SK-N-DZ (cell line): ENCODE measurements around the gene USP14.

Source experiments
- DNase-seq: peaks from one replicate; pipeline ENCODE4 v3.0.0-alpha.2; 2015; ENCODE audit warnings: low spot score
- small RNA-seq, 2 experiments: library from RNA; depleted of rRNA; stranded (forward); fragments of <200 nt; gene quantifications; one replicate each; pipeline ENCODE3, GENCODE V24; 2014

Gene USP14

DNA sequence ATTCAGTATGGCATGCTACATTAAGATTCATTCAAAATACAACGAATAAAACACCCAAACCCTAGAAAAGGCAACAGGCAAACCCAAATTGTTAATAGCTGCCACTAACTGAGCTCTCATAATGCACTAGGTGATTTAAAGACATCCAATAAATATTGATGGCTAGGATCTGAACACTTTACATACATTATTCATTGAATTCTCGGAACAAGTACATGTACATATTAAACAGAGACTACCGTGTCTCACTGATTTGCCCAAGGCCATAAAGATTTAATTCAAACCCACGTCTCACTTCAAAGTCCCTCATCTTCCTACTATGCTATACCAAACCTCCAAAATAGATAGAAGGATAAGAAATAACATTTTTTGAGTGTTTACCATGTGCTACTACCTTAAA, 67.4 kb downstream of the USP14 start:
- no peak for DNase-seq

DNA sequence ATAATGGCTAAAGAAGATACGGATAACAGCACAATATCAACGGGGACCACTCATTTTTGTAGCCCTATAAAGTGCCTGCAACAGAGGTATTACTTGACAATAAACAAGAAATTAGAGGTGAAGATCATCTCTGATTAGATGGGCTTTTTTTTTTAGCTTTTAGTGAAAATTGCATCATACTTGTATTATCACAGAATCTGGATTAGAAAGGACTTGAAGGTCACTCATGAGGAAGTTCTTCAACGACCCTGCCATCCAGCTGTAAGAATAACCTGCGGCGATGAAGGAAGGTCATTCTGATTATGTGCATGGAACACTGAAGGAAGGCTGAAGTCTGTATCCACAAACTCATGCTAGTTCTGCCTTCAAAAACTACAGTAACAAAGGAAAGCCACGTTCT, 69.0 kb downstream of the USP14 start:
- no peak for DNase-seq

DNA sequence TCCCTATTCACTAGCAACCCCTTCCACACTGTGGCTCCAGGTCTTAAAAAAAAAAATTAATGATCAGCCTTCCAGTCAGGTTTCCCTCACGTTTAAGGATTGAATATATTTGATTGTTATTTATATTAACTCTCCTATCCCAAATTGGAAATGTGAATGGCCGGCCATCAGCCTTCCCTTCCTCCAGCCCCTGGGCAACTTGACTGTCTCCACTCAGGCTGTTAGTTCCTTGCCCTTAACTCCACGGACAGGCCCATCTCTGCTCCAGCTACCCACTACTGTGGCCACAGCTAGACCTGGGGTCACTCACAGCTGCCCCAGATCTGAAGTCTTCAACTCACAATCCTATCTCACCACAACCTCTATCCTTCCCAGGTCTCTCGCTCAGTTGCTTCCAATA, 69.5 kb downstream of the USP14 start:
- no peak for DNase-seq

DNA sequence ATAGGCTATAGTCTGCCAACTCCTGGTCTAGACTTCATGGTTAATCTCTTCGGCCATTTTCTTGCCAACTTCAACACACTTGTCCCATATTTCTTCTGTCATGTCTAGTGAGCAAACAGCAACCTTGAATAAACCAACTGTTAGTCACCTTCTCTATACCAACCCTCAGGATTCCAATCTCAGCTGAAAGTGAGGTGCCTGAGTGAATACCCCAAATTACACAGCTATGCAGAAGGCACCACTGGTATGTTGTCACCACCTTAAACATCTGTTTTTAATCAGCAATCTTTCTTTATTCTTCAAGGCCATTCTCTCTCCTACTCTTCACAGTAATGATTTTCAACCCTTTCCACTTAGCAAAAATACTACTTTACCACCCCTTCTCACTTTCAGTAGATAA, 70.2 kb downstream of the USP14 start:
- DNase-seq = no peak

DNA sequence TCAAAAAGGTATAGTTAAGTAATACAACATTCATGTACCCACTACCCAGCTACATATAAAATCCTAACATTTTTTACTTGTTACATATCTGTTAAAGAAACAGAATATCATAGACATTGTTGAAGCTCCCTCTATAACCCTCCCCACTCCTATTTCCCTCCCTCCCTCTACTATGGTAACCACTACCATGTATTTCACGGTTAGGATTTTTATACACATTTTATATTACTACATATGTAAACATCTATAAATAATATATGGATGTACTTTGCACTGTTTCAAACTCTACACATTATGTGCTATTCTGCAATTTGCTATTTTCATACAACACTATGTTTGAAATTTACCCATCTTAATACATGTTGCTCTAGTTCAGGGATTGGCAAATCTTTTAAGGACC, 73.2 kb downstream of the USP14 start:
- no peak for DNase-seq

DNA sequence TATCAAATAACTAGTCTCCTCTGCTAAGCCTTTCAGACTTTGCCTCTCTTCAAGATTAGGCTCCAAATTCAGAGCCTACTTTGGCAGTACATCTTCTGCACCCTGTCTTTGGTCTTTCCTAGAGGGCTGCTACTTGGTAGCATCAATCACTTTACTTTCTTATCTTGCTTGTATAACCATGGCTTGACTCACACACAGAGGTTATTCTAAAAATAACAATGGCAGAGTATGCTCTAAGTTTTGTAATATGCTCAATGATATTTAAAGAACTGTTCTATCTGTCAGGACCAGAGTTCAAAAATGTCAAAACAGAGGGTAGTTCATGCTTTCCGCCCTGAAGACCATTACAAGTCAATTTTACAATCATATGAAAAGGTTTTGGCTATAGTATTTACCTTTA, 81.8 kb downstream of the USP14 start:
- DNase-seq = no peak

DNA sequence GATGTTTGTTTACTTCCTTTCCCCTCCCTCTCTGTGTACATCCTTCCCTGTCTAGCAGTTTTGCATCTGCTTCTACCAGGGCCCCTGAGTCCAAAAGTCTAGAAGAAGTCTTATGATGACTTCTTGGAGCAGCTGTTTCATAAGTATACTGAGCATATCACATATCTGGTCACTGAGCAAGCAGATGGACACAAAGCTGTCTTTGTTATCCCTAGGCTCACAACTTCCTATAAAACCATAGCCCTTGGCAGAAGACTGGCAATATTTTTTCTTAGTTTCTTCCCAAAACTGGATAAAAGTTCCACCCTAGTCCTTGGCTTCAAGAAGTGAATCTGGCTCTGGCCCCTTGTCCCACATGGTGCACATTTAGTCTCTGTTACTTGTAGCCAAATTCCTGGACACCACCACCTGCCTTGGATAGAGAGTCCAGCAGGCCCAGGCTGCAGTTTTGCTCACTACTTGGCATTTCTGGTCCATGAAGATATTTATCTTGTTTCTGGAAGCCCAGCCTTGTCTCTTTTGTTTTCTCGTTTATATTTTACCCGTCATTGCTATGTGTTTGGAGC, 87.0 kb downstream of the USP14 start:
- no peak for DNase-seq

DNA sequence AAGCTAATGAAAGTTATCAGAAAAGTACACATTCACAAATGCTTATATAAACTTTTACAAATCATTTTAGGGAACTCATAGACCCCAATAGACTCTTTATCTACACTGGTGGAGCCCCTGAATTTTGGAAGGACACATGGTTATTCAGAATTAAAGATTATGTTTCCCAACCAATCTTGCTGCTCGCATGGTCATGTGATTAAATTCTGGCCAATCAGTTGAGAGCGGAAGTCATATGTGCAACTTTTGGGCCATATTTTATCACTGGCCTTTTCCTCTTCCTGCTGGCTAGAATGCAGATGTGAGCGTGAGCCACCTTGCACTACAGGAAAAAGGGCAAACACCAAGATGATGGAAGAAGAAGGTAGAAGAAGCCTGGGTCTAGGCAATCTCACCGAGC, 89.7 kb downstream of the USP14 start:
- DNase-seq = no peak

DNA sequence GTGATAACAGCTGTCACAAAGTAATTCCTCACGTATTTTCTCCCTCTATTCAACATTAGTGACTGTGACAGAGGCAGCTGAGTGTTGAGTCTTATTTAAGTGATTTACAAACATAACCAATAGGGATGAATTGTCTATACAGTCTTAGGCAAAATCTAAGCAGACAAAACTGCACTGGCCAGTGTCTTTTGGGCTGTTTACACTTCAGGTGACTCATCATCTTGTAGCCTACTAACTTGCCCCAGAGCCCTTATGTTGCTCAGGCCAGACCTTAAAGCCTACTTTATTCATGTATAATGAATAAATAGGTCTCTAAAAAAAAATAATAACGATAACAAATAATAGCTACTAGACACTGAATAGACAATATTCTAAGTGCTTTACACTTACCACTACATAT, 92.3 kb downstream of the USP14 start:
- no peak for DNase-seq

DNA sequence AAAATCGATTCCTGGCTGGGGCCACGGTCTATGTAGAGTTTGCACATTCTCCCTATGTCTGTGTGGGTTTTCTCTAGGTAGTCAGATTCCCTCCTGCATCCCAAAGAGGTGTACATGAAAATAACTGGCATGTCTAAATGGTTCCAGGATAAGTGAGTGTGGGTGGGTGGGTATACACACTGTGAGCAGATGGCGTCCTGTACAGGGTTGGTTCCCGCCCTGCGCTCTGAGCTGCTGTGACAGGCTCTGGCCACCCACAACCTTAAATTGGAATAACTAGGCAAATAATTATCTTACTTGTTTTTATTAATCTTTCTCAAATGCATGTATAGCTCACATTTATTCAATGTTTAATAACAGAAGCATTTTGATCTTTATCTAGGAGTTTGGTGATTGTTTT, 93.2 kb downstream of the USP14 start:
- no peak for DNase-seq

DNA sequence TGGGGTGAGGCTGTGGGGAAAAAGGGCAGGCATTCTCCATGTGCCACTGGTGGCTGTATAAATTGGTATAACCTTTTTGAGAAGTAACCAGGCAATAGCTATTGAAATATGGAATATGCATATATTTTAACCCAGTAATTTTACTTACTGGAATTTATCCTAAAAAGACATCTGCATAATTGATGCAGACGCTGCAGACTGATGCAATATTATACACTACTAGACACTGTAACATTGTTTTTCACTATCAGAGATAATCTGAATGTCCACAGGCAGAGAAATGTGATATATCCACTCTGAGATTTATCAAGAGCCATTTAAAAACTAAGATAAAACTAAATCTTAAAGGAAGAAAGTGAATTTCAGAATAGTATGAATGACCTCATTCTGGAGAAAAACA, 94.8 kb downstream of the USP14 start:
- no peak for DNase-seq

DNA sequence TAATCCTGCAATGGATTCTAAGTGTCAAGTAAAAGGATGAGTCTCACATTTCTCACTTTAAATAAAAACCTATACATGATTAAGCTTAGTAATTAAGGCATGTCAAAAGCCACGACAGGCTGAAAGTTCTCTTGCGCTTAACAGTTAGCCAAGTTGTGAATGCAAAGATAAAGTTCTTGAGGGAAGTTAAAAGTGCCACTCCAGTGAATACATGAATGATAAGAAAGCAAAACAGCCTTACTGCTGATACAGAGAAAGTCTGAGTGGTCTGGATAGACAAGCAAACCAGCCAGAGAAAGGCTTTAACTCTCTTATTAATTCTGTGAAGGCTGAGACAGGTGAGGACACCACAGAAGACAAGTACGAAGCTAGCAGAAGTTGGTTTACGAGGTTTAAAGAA, 96.8 kb downstream of the USP14 start:
- no peak for DNase-seq

DNA sequence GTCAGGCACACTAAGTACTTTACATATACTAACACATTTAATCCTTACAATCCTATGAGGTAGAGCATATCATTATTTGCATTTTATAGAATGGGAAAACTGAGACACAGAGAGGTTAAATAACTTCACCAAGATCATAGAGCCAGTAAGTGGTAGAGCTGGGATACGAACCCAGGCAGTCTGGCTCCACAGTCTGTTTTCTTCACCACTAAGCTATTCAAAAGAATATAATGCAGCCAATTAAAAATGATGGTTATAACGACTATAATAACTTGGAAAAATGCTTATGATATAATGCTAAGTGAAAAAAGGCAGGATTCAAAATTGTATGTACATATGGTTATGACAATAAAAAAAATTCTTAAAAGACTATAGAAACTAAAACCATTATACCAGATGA, 102.2 kb downstream of the USP14 start:
- DNase-seq = no peak

DNA sequence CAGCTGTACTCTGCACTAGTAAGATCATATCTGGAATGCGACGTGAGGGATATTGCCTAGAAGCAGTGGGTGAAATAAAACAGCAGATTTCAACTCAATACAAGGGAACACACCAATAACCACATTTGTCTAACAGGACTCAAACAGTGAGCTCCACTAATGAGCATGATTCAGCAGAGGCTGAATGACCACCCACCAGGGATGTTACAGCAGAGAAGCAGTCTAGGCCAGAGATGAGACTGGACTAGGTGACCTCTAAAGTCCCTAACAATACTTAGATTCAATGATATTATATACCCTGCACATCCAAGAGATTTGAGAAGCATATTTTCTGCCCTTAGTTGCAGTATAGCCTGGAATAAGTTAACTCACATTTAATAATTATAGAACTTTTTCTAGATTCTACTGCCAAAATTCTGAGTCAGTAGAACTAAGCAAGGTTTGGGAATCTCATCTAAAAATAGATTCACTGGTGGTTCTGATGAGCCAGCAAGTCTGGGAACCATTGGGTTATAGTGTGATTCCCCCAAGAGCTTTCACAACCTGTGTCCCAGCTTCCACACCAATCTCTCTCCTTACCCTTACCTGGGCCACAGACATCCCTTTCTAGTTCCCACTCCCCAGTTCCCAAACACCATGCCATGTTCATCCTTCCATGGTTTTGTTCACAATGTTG, 103.2 kb downstream of the USP14 start:
- DNase-seq = no peak

Small RNAs within 50 kb of the gene (small RNA-seq; reads per million reads assigned to genes)
- gene MIR8078 = 0 to 0.03 reads per million in 2 experiments
